CD4-positive, alpha-beta T cell treated with Interleukin-4 for 4 hours (primary cell): Measurements from ENCODE around the gene ANGPTL4.

ENCODE experiments used
- DNase-seq: peaks from one replicate; pipeline ENCODE4 v3.0.0-alpha.2; 2020

ANGPTL4 gene

GRCh38 chr19:8421484-8422461 lies 57.8 kb downstream of the ANGPTL4 start:
- no peak for DNase-seq

GRCh38 chr19:8423817-8424223 lies 59.9 kb downstream of the ANGPTL4 start:
- no peak for DNase-seq
